Raji (cell line): Measurements from ENCODE around the gene CROCC.

Experiments
- POLR2A ChIP-seq: IDR thresholded peaks from 2 replicates; pipeline ENCODE4 v1.6.1; 2011; ENCODE audit warnings: low read depth, low read length, control low read depth; ENCODE audit not compliant: insufficient read depth

The CROCC gene

GRCh38 chr1:16921391-16922185 is at the start of gene CROCC:
Gene CROCC, plus strand, starts transcription at chr1:16921931. Its CDS starts 88 bp downstream, at chr1:16922019.
- TF ChIP-seq POLR2A: no peak

- TF ChIP-seq POLR2A: no peak
These were observed 38.7 kb upstream of the CROCC start for GRCh38 chr1:16882986-16883385.

GRCh38 chr1:16886860-16887605 is 34.7 kb upstream of the CROCC start:
- no peak for TF ChIP-seq POLR2A

GRCh38 chr1:16888860-16889816 is 32.6 kb upstream of the CROCC start:
- no peak for TF ChIP-seq POLR2A

- peak; percentile 88 for TF ChIP-seq POLR2A
These were observed 26.0 kb upstream of the CROCC start, which contains the start of gene RNU1-2 for GRCh38 chr1:16895598-16896315. Gene RNU1-2, plus strand, starts transcription at chr1:16895980.

- TF ChIP-seq POLR2A: peak; percentile 69
These were observed 25.2 kb upstream of the CROCC start for GRCh38 chr1:16896316-16897055.

- no peak for TF ChIP-seq POLR2A
These were observed 21.0 kb upstream of the CROCC start for GRCh38 chr1:16900751-16901150.

- TF ChIP-seq POLR2A: 0 out of 2 replicates have a peak, but pooled peaks have one; percentile 14
These were observed 18.7 kb upstream of the CROCC start for GRCh38 chr1:16903054-16903453.

GRCh38 chr1:16903458-16903796 is 18.3 kb upstream of the CROCC start:
- no peak; the same call in 1 of the 2 replicates for TF ChIP-seq POLR2A

- peak; percentile 2; the same call in 1 of the 2 replicates for TF ChIP-seq POLR2A
These were observed 17.1 kb upstream of the CROCC start for GRCh38 chr1:16904560-16905109.

GRCh38 chr1:16905110-16905867 is 16.4 kb upstream of the CROCC start:
- peak; percentile 100 for TF ChIP-seq POLR2A

- no peak for TF ChIP-seq POLR2A
These were observed 15.6 kb upstream of the CROCC start for GRCh38 chr1:16905868-16906702.
